ENCODE results near the gene MB.

DNA sequence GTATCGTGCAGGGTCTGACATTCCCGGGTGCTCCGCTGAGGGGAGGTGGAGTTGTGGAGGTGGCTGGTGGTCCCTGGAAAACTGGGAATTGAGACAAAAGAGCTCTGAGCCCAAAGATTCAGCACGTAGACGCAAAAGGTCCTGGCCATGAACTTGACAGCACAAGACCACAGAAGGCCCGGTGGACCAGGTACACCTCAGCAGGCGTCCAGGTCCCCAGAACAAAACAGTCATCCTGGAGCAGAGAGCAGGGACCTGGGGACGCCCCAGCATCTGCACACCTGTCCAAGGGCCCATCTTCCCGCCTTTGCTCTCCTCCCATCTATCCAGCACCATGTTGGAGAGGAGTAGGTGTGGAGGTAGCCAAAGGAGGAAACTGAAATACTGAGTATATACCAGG is 13.8 kb upstream of the MB start:
- TF ChIP-seq, protein P1, sequence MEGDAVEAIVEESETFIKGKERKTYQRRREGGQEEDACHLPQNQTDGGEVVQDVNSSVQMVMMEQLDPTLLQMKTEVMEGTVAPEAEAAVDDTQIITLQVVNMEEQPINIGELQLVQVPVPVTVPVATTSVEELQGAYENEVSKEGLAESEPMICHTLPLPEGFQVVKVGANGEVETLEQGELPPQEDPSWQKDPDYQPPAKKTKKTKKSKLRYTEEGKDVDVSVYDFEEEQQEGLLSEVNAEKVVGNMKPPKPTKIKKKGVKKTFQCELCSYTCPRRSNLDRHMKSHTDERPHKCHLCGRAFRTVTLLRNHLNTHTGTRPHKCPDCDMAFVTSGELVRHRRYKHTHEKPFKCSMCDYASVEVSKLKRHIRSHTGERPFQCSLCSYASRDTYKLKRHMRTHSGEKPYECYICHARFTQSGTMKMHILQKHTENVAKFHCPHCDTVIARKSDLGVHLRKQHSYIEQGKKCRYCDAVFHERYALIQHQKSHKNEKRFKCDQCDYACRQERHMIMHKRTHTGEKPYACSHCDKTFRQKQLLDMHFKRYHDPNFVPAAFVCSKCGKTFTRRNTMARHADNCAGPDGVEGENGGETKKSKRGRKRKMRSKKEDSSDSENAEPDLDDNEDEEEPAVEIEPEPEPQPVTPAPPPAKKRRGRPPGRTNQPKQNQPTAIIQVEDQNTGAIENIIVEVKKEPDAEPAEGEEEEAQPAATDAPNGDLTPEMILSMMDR (IDR thresholded peaks at IDR 0.05 in 4 of 5, conservative IDR thresholded peaks at IDR 0.05 in 1 of 5): no peak
- no peak for TF ChIP-seq POLR2A (IDR thresholded peaks at IDR 0.05)
